Neural progenitor cell (in vitro differentiated cells): ENCODE data around the gene IFNA13. TPM values are rescaled to one million over a fixed set of nuclear protein-coding genes. Genes with fewer than 3 reads are reported as not detected.

ENCODE experiments used
- DNase-seq: peaks from one replicate; pipeline ENCODE4 v3.0.0-alpha.2; 2016; ENCODE audit warnings: low spot score
- H2AFZ ChIP-seq: fragments of 200-600 bp; sonication (generic); replicated peaks from 2 replicates; pipeline ENCODE4 v1.6.1; 2016; ENCODE audit warnings: antibody characterized with exemption
- H3F3A ChIP-seq: fragments of 200-600 bp; sonication (generic); 2 replicates; pipeline ENCODE4 v1.6.1; 2016; ENCODE audit warnings: antibody characterized with exemption, low read depth
- H3K27ac ChIP-seq: fragments of 200-600 bp; sonication (generic); 2 replicates; pipeline ENCODE4 v1.5.1; 2016; ENCODE audit warnings: mild to moderate bottlenecking
- H3K27me3 ChIP-seq: fragments of 200-600 bp; sonication (generic); 2 replicates; pipeline ENCODE4 v1.6.1; 2016; ENCODE audit warnings: mild to moderate bottlenecking, moderate library complexity
- H3K36me3 ChIP-seq: fragments of 200-600 bp; sonication (generic); 2 replicates; pipeline ENCODE4 v1.5.1; 2016
- H3K4me1 ChIP-seq: fragments of 200-600 bp; sonication (generic); 2 replicates; pipeline ENCODE4 v1.6.1; 2016; ENCODE audit warnings: mixed run types
- H3K4me2 ChIP-seq: fragments of 200-600 bp; sonication (generic); 2 replicates; pipeline ENCODE4 v1.6.1; 2016
- H3K4me3 ChIP-seq: fragments of 200-600 bp; sonication (generic); 2 replicates; pipeline ENCODE4 v1.5.1; 2016
- H3K79me2 ChIP-seq: fragments of 200-600 bp; sonication (generic); 2 replicates; pipeline ENCODE4 v1.6.1; 2016; ENCODE audit warnings: low read depth
- H3K9ac ChIP-seq: fragments of 200-600 bp; sonication (generic); 2 replicates; pipeline ENCODE4 v1.6.1; 2016
- H3K9me3 ChIP-seq: fragments of 200-600 bp; sonication (generic); 2 replicates; pipeline ENCODE4 v1.5.1; 2016; ENCODE audit warnings: low read depth
- H4K20me1 ChIP-seq: fragments of 200-600 bp; sonication (generic); 2 replicates; pipeline ENCODE4 v1.6.1; 2016; ENCODE audit warnings: low read depth
- H3K27ac Mint-ChIP-seq: 3 replicates; pipeline ENCODE4 v1.8.0; 2021; ENCODE audit warnings: mixed read lengths
- H3K27me3 Mint-ChIP-seq: 2 replicates; pipeline ENCODE4 v1.8.0; 2022; ENCODE audit warnings: low read depth, mild to moderate bottlenecking, inconsistent platforms, moderate library complexity, mixed read lengths; ENCODE audit not compliant: insufficient read depth
- H3K36me3 Mint-ChIP-seq: 3 replicates; pipeline ENCODE4 v1.8.0; 2021; ENCODE audit warnings: mixed read lengths
- H3K4me1 Mint-ChIP-seq: 3 replicates; pipeline ENCODE4 v1.8.0; 2021; ENCODE audit warnings: mixed read lengths
- H3K4me3 Mint-ChIP-seq: 3 replicates; pipeline ENCODE4 v1.8.0; 2021; ENCODE audit warnings: mild to moderate bottlenecking, moderate library complexity, mixed read lengths
- H3K9me3 Mint-ChIP-seq: 3 replicates; pipeline ENCODE4 v1.8.0; 2020; ENCODE audit warnings: mixed read lengths
- CTCF ChIP-seq: fragments of 200-600 bp; sonication (generic); IDR thresholded peaks from 2 replicates; pipeline ENCODE4 v1.5.1; 2017; ENCODE audit warnings: antibody characterized with exemption, mild to moderate bottlenecking
- EZH2 ChIP-seq: fragments of 200-600 bp; sonication (generic); IDR thresholded peaks from 2 replicates; pipeline ENCODE4 v1.6.1; 2017; ENCODE audit warnings: antibody characterized with exemption, mild to moderate bottlenecking, moderate library complexity
- EZH2phosphoT487 ChIP-seq: fragments of 200-600 bp; sonication (generic); IDR thresholded peaks from 2 replicates; pipeline ENCODE4 v1.6.1; 2017; ENCODE audit warnings: antibody characterized with exemption
- total RNA-seq: library from RNA; depleted of rRNA; stranded (reverse); fragments of >200 nt; gene quantifications from 2 replicates; pipeline ENCODE4 v1.2.3, GENCODE V29; 2015; ENCODE audit warnings: low replicate concordance

The IFNA13 gene
- total RNA-seq, 1 donor from 2014 or later: not detected

- H3F3A ChIP-seq: no peaks in the 10 kb centered on the region
- peak overlapping the region; percentile 77 for H2AFZ ChIP-seq
- peak overlapping the region; percentile 9 for H3K27ac Mint-ChIP-seq
- H3K4me1 Mint-ChIP-seq: peaks cover 5% of the 10 kb centered on the region
- no peaks in the 10 kb centered on the region for H3K79me2 ChIP-seq
- no peaks in the 10 kb centered on the region for H3K4me1 ChIP-seq
- H3K27ac ChIP-seq: no peak overlapping the region
- peaks cover 33% of the 10 kb centered on the region for H3K27me3 ChIP-seq
- H3K9ac ChIP-seq: no peak overlapping the region
- no peak overlapping the region for H3K4me2 ChIP-seq
- H4K20me1 ChIP-seq: no peaks in the 10 kb centered on the region
- no peaks in the 10 kb centered on the region for H3K9me3 Mint-ChIP-seq
- H3K4me3 ChIP-seq: no peak overlapping the region
- no peaks in the 10 kb centered on the region for H3K27me3 Mint-ChIP-seq
- H3K36me3 ChIP-seq: no peaks in the 10 kb centered on the region
- TF ChIP-seq CTCF (peak; percentile 68), EZH2phosphoT487 (no peak), EZH2 (no peak)
- DNase-seq: peak; percentile 62
- peaks cover 4% of the 10 kb centered on the region for H3K36me3 Mint-ChIP-seq
- H3K4me3 Mint-ChIP-seq: no peak overlapping the region
- H3K9me3 ChIP-seq: no peaks in the 10 kb centered on the region
These were observed 49.6 kb downstream of the IFNA13 start for GRCh38 chr9:21317956-21318923.

Other genes starting within 250 kb of the IFNA13 start
- not detected in 2 replicates for gene IFNW1, start 226.2 kb downstream of the IFNA13 start, total RNA-seq
- gene IFNA21, start 201.4 kb downstream of the IFNA13 start, total RNA-seq: not detected in 2 replicates
- gene IFNA4, start 180.5 kb downstream of the IFNA13 start, total RNA-seq: not detected in 2 replicates
- gene IFNA7, start 165.9 kb downstream of the IFNA13 start, total RNA-seq: not detected in 2 replicates
- gene IFNA10, start 160.9 kb downstream of the IFNA13 start, total RNA-seq: not detected in 2 replicates
- gene IFNA16, start 150.7 kb downstream of the IFNA13 start, total RNA-seq: not detected in 2 replicates
- not detected in 2 replicates for gene IFNA17, start 139.8 kb downstream of the IFNA13 start, total RNA-seq
- gene IFNA14, start 128.1 kb downstream of the IFNA13 start, total RNA-seq: not detected in 2 replicates
- 0.21 TPM in 1 of 2 replicates, not detected in the other for gene IFNA5, start 62.7 kb downstream of the IFNA13 start, total RNA-seq
- gene KLHL9, start 32.7 kb downstream of the IFNA13 start, total RNA-seq: 33.5 and 42.0 TPM in 2 replicates
- gene IFNA6, start 17.2 kb downstream of the IFNA13 start, total RNA-seq: not detected in 2 replicates
- not detected in 2 replicates for gene IFNA2, start 17.3 kb upstream of the IFNA13 start, total RNA-seq
- not detected in 2 replicates for gene IFNA8, start 41.1 kb upstream of the IFNA13 start, total RNA-seq
- gene IFNA1, start 72.4 kb upstream of the IFNA13 start, total RNA-seq: not detected in 2 replicates
- gene IFNE, start 114.3 kb upstream of the IFNA13 start, total RNA-seq: 0.12 TPM in 1 of 2 replicates, not detected in the other